Hepatocyte (in vitro differentiated cells): ENCODE results near the gene TMPRSS11A. TPM values are rescaled to one million over a fixed set of nuclear protein-coding genes. Genes with fewer than 3 reads are reported as not detected.

Source experiments
- DNase-seq: peaks from one replicate; pipeline ENCODE4 v3.0.0-alpha.2; 2016; ENCODE audit warnings: low spot score
- H2AFZ ChIP-seq: fragments of 200-600 bp; sonication (generic); 2 replicates; pipeline ENCODE4 v1.6.0; 2016; ENCODE audit warnings: antibody characterized with exemption, mild to moderate bottlenecking
- H3K27ac ChIP-seq: fragments of 200-600 bp; sonication (generic); 2 replicates; pipeline ENCODE4 v1.5.1; 2016; ENCODE audit warnings: mild to moderate bottlenecking
- H3K27me3 ChIP-seq: fragments of 200-600 bp; sonication (generic); 2 replicates; pipeline ENCODE4 v1.6.1; 2016
- H3K36me3 ChIP-seq: fragments of 200-600 bp; sonication (generic); replicated peaks from 2 replicates; pipeline ENCODE4 v1.5.1; 2016; ENCODE audit warnings: low read depth; ENCODE audit not compliant: insufficient read depth
- H3K4me1 ChIP-seq: fragments of 200-600 bp; sonication (generic); 2 replicates; pipeline ENCODE4 v1.5.1; 2016; ENCODE audit warnings: mild to moderate bottlenecking, moderate library complexity; ENCODE audit not compliant: insufficient read depth
- H3K4me2 ChIP-seq: fragments of 200-600 bp; sonication (generic); 2 replicates; pipeline ENCODE4 v1.6.0; 2016
- H3K4me3 ChIP-seq: fragments of 200-600 bp; sonication (generic); 2 replicates; pipeline ENCODE4 v1.5.1; 2016; ENCODE audit warnings: mild to moderate bottlenecking
- H3K79me2 ChIP-seq: fragments of 200-600 bp; sonication (generic); 2 replicates; pipeline ENCODE4 v1.6.0; 2017; ENCODE audit warnings: mild to moderate bottlenecking
- H3K9me2 ChIP-seq: fragments of 200-600 bp; sonication (generic); replicated peaks from 2 replicates; pipeline ENCODE4 v1.6.0; 2017; ENCODE audit warnings: mild to moderate bottlenecking; ENCODE audit not compliant: insufficient read depth
- H3K9me3 ChIP-seq: fragments of 200-600 bp; sonication (generic); 2 replicates; pipeline ENCODE4 v1.5.1; 2016; ENCODE audit warnings: low read depth, mild to moderate bottlenecking
- H4K20me1 ChIP-seq: fragments of 200-600 bp; sonication (generic); 2 replicates; pipeline ENCODE4 v1.6.0; 2016; ENCODE audit warnings: mild to moderate bottlenecking; ENCODE audit not compliant: insufficient read depth, poor library complexity, severe bottlenecking
- EZH2 ChIP-seq: fragments of 200-600 bp; sonication (generic); IDR thresholded peaks from 2 replicates; pipeline ENCODE4 v1.6.1; 2016; ENCODE audit warnings: antibody characterized with exemption, mild to moderate bottlenecking, borderline replicate concordance
- EZH2phosphoT487 ChIP-seq: fragments of 200-600 bp; sonication (generic); IDR thresholded peaks from one replicate; pipeline ENCODE4 v1.6.1; 2018; ENCODE audit warnings: antibody characterized with exemption, mild to moderate bottlenecking, low read depth, moderate library complexity; ENCODE audit not compliant: unreplicated experiment, severe bottlenecking
- WGBS: methylation state at CpG from one replicate; pipeline ENCODE4 v1.1.6; 2016; ENCODE audit warnings: low lambda C conversion rate; ENCODE audit errors: missing lambda C conversion rate; 5-methylcytosine and 5-hydroxymethylcytosine counted together
- polyA plus RNA-seq: library from polyadenylated mRNA; unstranded; fragments of >200 nt; fragmentation: Nextera tagmentation; extraction: Ambion mirVana; gene quantifications from 2 replicates; pipeline ENCODE4 v1.2.1, GENCODE V29; 2016
- total RNA-seq: library from RNA; depleted of rRNA; stranded (reverse); fragments of >200 nt; gene quantifications from 2 replicates; pipeline ENCODE4 v1.2.3, GENCODE V29; 2014
- TF ChIP-seq, protein P1 (sequence below): fragments of 200-600 bp; sonication (generic); IDR thresholded peaks from 2 replicates; pipeline ENCODE4 v1.5.1; 2016; ENCODE audit warnings: antibody characterized with exemption, mild to moderate bottlenecking; ENCODE audit not compliant: poor library complexity

The TMPRSS11A gene
- total and polyA plus RNA-seq, 2 experiments from 2014 or later = 0.10 TPM; not detected in 1

DNA sequence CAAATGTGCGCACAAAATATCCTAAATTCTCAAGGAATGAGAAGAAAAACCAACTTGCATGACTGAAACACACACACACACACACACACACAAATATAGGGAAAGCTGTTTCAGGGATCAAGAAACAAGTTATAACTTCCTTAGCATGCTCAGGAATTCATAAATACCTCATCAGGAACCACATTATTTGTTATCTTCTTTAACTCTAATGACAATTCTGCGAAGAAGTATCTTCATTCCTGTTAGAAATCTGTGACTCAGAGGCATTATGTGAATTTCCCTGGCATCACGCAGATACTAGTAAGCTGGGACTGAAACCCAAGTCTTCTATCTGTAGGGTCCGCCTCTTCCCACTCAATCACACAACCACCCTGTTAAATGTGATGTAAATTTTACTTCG lies 30.3 kb downstream of the TMPRSS11A start:
- WGBS = 90% methylated on average over 5 of the region's 5 CpGs
- Histone ChIP-seq H3K27me3 (no peaks in the 10 kb centered on the region), H3K9me2 (no peaks in the 10 kb centered on the region), H4K20me1 (no peaks in the 10 kb centered on the region), H3K4me1 (no peaks in the 10 kb centered on the region), H3K4me2 (no peak overlapping the region), H3K79me2 (no peaks in the 10 kb centered on the region), H2AFZ (no peak overlapping the region), H3K9me3 (no peaks in the 10 kb centered on the region), H3K27ac (no peak overlapping the region), H3K36me3 (no peaks in the 10 kb centered on the region), H3K4me3 (no peak overlapping the region)
- TF ChIP-seq EZH2phosphoT487 = no peak
- no peak for TF ChIP-seq EZH2
- TF ChIP-seq, protein P1, sequence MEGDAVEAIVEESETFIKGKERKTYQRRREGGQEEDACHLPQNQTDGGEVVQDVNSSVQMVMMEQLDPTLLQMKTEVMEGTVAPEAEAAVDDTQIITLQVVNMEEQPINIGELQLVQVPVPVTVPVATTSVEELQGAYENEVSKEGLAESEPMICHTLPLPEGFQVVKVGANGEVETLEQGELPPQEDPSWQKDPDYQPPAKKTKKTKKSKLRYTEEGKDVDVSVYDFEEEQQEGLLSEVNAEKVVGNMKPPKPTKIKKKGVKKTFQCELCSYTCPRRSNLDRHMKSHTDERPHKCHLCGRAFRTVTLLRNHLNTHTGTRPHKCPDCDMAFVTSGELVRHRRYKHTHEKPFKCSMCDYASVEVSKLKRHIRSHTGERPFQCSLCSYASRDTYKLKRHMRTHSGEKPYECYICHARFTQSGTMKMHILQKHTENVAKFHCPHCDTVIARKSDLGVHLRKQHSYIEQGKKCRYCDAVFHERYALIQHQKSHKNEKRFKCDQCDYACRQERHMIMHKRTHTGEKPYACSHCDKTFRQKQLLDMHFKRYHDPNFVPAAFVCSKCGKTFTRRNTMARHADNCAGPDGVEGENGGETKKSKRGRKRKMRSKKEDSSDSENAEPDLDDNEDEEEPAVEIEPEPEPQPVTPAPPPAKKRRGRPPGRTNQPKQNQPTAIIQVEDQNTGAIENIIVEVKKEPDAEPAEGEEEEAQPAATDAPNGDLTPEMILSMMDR = no peak
- no peak for DNase-seq

DNA sequence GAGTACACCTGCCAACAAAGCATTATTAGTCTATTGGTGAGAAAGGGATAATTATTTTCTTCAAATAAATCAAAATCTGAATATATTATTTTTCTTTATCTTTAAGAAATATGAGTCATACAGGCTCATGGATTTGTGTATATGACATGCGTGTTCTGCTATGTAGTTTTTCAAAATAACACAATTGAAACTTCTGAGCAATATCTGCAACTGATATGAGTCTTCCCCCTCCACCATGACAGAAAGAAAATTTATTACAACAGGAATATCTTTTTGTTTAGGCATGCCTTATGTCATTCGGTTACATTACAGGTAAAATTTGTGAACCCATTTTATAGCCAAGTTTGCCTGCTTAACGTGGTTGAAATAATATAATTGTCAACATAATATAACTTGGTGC lies 32.0 kb downstream of the TMPRSS11A start:
- Histone ChIP-seq H3K9me3 (no peaks in the 10 kb centered on the region), H3K4me2 (no peak overlapping the region), H3K9me2 (no peaks in the 10 kb centered on the region), H3K4me3 (no peak overlapping the region), H4K20me1 (no peaks in the 10 kb centered on the region), H2AFZ (no peak overlapping the region), H3K36me3 (no peaks in the 10 kb centered on the region), H3K27ac (no peak overlapping the region), H3K4me1 (no peaks in the 10 kb centered on the region), H3K79me2 (no peaks in the 10 kb centered on the region), H3K27me3 (no peaks in the 10 kb centered on the region)
- WGBS = 92% methylated on average over 3 of the region's 3 CpGs
- no peak for DNase-seq
- no peak for TF ChIP-seq EZH2phosphoT487
- TF ChIP-seq, protein P1 = no peak
- no peak for TF ChIP-seq EZH2

DNA sequence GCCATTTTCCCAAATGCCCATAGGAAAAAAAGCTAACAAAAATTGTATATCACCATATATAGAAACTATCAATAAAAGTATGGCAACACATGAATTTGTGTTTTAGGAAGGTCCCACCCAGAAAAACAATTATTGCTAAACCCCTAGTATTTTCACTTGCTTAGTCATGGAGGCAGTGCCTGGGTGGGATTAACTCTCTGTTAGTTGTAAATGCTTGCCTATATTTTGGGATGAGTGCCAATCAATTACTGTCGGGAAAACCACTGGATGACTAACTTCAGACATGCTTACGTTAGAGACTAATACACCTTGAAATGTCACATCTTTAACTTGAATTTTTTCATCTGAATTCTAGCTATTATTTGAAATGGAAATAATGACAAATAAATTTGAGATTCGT lies 33.9 kb downstream of the TMPRSS11A start:
- H3K4me2 ChIP-seq = no peak overlapping the region
- 61% methylated on average over 3 of the region's 3 CpGs for WGBS
- TF ChIP-seq EZH2phosphoT487 = no peak
- no peaks in the 10 kb centered on the region for H3K9me3 ChIP-seq
- DNase-seq = no peak
- no peaks in the 10 kb centered on the region for H3K79me2 ChIP-seq
- no peak overlapping the region for H3K27ac ChIP-seq
- no peaks in the 10 kb centered on the region for H3K36me3 ChIP-seq
- no peaks in the 10 kb centered on the region for H3K4me1 ChIP-seq
- H3K4me3 ChIP-seq = no peak overlapping the region
- no peaks in the 10 kb centered on the region for H3K9me2 ChIP-seq
- H3K27me3 ChIP-seq = no peaks in the 10 kb centered on the region
- no peak overlapping the region for H2AFZ ChIP-seq
- H4K20me1 ChIP-seq = no peaks in the 10 kb centered on the region

DNA sequence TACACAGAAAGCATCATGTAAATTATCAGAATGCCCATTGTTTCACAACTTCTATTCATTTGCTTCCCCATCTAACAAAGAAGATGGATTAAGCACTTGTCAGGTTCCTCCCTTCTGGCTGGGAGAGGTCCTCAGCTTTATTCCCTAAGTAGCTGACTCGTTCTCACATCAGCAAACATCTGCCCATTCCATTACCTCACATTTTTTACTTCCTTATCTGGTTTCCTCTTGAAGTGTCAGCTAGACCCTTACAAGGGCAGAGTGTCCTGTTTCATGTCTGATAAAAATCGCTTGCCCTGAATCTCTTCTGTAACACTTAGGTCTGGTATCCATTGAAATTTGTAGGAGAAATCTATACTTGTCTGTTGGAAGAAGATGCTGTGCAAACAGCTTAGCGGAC lies 34.7 kb downstream of the TMPRSS11A start:
- 9% methylated on average over 3 of the region's 3 CpGs for WGBS

More for the DNA sequence above, 34.7 kb downstream of the TMPRSS11A start:
- no peak for TF ChIP-seq EZH2
- TF ChIP-seq EZH2phosphoT487 = no peak
- TF ChIP-seq, protein P1 = no peak
- Histone ChIP-seq H3K4me1 (no peaks in the 10 kb centered on the region), H2AFZ (no peak overlapping the region), H3K79me2 (no peaks in the 10 kb centered on the region), H3K36me3 (no peaks in the 10 kb centered on the region), H3K9me2 (no peaks in the 10 kb centered on the region), H3K9me3 (no peaks in the 10 kb centered on the region), H3K27ac (no peak overlapping the region), H3K4me2 (no peak overlapping the region), H3K27me3 (no peaks in the 10 kb centered on the region), H4K20me1 (no peaks in the 10 kb centered on the region), H3K4me3 (no peak overlapping the region)
- DNase-seq = no peak
